Measurements from ENCODE around the gene FATE1.

The FATE1 gene, protein sequence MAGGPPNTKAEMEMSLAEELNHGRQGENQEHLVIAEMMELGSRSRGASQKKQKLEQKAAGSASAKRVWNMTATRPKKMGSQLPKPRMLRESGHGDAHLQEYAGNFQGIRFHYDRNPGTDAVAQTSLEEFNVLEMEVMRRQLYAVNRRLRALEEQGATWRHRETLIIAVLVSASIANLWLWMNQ

DNA sequence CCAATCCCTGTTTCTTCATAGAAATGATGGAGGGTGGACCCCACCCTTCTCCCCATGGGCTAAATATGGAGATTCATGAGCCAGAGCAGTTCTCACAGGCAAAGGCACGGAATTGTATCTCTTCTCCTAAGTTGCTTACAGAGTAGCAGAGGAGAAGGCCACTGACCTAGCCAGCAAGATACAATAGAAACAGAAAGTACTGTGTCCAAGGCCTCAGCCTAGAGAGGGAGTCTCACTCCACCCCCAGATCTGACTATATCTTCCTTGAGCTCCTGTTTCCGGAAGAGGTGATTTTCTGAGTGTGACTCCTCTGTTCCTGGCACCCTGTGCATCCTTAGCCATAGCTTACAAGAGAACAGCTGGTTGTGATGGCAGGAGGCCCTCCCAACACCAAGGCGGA lies at the start of gene FATE1:
TSS of gene FATE1 (plus strand) at position 284 of the 400 bp plus-strand sequence. CDS start at position 369, 85 bp downstream.
- DNase-seq = no peak

DNA sequence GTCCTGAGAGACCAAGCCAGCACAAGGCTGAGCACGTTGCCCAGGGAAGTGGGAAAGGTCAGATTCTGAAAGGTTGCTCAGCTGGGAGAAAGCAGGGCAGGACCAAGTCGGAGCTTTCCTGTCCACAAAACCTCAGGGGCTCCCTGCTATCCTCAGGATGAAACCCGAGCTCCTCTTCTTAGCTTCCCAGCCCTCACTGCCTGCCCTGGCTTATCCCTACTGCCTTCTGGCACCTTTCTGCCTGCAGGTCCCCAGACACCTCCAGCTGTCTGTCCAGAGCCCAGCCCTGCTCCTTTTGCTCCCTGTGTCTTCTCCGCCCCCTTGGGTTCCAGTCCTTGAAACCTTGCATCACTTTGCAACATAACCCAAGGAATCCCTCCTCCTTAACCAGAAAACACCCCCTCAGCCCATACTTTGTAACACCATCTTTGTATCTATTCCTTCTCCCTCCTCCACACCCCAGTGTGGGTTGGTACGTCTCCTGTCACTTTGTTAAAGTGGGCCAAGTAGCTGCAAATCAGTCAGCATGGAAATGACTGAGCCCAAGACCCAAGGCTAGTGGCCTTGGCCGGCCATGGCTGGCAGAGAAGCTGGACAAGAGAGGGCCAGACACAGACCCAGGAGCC lies 40.6 kb upstream of the FATE1 start:
- no peak for DNase-seq

DNA sequence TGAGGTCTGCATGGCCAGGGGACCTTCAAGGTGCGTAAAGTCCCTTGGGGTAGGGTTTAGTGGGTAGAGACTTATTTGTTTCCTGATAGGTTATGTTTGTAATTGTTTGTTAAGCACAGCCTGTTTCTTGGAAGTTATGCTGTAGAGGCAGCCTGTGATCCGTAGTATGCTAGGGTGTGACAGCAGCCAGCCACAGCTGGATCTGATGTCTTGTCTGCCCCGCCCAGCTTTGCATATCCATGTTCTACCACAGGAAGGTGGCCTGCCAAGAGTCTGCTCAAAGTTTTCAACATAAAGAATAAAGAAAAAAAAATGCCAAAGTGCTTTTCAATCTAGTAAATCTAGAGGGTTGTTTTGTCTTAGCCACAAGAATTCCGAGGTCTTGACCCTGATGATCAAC lies 39.6 kb upstream of the FATE1 start:
- DNase-seq = no peak

DNA sequence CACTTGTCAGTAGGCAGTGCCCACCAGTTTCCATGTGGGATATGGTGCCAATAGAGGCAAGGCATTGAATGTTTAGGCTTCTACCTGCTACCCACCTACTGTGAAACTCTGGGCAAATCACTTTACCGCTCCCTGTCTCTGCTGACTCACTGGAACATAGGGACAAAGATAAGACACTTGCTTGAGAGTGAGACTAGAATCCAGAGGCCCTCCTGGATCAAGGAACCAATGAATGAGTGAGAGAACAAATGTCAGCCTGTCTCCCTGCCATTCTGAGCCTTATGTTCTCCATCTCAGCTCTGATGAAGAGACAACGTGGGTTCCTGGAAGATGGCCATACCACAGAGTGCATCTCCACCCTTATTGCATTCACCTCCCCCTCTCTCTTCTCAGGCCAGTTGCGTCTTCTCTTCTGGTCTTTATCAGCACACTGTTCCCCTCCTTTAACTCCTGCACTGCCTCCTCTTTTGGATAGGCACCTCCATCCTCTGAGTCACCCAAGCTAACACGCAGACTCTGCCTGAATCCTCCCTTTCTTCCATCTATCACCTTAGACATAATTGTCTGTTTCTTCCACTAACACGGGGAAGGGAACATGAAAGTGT lies 35.9 kb upstream of the FATE1 start:
- DNase-seq = no peak

DNA sequence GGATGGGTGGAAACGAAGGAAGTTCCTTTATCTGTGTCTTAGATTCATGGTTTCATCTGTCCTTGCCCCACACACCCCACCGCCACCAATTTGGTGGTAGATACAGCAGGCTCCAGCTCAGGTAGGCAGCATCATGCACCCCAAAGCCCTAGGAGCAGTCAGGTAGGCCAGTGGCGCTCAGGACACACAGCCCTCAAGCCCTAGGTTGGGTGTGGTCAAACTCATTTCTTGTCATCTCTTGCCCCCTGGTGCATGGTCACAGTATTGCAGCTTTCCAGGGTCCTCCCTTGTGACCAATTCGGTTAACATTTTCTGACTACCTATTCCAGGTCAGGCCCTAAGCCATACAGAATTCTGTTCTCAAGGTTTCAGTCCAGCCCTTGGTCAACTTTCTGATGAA lies 35.0 kb upstream of the FATE1 start:
- peak; percentile 14 for DNase-seq

DNA sequence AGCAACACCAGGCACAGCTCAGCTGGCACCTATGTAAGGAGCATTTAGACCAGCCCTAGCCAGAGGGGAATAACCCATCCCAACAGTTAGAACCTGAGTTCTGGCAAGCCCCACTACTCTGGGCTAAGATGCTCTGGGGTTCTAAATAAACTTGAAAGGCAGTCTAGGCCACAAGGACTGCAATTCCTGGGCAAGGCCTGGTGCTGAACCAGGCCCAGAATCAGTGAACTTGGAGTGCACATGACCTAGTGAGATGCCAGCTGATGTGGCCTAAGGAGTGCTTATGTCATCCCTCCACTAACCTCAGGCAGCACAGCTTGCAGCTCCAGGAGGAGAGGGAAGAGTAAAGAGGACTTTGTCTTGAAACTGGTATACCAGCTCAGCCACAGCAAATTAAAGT lies 28.2 kb upstream of the FATE1 start:
- DNase-seq = no peak

DNA sequence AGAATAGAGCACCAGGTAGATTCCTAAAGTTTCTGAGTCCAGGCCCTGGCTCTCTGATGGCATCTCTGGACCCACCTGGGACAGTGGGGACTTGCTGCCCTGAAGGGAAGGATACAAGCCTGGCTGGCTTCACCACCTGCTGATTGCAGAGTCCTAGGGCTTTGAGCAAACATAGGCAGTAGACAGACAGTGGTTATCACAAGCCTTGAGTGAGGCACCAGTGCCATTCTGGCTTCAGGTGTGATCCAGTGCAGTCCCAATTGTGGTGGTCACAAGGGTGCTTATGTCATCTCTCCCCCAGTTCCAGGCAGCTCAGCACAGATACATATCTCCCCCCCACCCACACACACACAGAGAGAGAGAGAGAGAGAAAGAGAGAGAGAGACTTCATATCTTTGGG lies 27.1 kb upstream of the FATE1 start:
- no peak for DNase-seq

DNA sequence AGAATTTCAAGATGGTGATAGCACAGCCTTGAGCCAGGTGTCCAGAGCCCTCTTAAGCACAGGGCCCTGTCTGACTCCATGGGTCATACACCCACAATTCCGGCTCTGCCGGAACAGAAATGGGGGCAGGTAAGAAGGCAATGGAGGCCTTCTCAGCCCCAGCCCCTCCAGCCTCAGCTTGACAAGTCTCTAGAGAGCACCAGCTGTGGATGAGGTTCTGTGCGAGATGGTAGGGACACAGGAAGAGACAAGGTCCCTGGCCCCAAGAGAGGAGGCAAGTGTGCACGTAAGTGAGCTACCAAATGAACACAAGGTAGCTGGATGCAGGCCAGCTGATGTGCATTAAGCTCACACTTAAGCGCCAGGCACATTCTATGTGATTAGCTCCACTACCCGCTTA lies 23.0 kb upstream of the FATE1 start:
- DNase-seq = no peak

DNA sequence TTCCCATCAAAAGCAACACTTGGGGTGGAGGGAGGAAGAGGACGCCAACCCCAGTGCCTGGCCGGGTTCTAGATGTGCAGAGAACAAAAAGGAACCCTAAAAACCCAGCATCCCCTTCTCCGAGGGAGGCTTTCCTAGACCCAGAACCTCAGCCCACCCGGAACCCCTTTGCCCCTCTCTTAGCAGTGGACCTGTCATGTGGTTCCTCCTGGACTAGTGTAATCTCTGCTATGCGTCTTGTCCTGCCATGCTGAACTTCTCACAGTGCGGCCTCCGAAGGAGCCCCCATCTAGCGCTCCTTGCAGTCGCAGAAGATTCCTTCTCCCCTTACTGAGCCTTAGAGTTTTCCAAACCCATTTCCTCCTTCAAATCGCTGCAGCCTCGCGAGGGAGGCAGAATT lies 21.7 kb upstream of the FATE1 start:
- DNase-seq = no peak

DNA sequence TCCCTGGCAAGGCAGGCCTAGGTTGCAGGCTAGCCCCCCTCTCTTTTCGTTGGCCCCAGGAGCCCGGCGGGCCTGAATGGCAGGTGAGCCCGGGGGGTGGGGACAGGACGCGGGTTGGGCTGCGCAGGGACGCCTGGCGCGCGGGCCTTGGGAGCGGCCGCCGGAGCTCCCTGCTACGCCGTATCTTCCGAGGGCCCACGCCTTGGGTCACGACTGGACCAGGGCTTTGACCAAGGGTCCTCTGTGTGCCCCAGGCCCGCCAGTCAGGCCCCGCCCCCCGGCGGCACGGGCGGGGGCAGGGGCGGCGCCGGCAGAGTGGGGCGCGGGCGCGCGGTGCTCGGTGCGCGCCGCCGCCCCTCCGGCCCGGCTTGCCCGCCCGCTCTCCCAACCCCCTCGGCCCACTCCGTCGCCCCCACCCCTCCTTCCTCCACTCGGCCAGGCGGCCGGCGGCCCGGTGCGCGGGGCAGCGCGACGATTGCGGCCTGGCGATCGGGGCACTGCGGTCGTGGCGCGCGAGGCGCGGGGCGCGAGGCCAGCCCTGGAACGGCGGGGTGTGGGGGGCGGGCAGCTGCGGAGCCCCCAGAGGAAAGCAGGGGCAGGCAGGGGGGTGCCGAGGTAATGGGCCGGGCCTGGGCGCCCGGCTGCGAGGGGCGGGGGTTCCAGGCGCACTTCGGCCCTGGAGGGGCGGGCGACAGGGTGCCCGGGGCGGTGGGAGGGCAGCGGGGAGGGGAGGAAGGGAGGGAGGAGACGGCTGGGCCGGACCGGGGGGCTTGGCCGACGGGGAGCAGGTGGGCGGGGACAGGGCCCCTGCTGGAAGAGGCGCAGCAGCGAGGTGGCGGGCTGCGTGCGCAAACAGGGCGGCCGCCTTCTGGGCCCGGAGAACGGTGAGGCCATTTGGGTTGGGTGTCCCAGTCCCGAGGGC lies 20.9 kb upstream of the FATE1 start, which contains the start of gene PRRG3:
TSS of gene PRRG3 (plus strand) at position 798 of the 922 bp plus-strand sequence. CDS start 3,357 bp downstream, outside the sequence.
- DNase-seq = no peak

DNA sequence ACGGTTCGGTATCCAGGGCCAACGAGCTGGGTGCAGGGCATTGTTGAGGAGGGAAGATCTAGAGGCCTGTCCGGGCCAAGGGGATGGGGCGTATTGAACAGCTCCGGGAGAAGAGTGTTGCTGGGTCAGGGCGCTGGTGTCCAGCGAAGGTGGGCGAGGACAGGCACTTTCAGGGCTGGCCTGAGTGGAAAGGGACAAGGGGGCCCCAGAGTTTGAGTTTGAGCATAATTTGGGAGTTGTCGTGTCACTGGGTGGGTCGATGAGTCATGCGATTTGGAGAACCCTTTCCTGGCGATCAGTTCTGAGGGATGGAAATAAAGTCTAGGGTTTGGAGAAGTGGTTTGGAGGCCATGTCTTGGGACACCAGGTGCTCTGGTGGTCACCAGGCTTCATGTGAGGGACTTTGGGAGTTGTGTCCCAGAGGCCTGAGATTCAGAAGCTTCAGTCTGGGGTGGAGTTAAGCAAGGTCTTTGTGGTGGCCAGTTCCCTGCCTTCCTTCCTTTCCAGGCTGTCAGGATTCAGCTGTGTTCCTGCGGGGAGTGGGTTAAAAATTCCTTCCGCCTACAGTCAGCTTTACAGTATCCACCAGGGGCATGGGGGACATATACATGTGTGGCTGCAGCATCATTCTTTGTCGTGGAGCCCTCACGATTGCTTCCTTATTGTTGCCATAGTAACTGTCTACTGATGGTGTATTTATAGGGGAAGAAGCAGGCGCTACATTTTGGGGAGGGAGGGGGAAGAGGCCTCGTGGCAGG lies 20.1 kb upstream of the FATE1 start:
- no peak for DNase-seq

DNA sequence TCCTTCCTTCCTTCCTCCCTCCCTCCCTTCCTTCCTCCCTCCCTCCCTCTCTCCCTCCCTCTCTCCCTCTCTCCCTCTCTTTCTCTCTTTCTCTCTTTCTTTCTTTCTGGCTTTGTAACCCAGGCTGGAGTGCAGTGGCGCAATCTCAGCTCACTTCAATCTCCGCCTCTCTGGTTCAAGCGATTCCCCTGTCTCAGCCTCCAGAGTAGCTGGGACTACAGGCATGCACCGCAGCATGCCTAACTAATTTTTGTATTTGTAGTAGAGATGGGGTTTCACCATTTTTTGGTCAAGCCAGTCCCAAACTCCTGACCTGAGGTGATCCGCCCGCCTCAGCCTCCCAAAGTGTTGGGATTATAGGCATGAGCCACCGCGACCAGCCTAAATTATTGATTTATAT lies 18.8 kb upstream of the FATE1 start:
- peak; percentile 5 for DNase-seq

DNA sequence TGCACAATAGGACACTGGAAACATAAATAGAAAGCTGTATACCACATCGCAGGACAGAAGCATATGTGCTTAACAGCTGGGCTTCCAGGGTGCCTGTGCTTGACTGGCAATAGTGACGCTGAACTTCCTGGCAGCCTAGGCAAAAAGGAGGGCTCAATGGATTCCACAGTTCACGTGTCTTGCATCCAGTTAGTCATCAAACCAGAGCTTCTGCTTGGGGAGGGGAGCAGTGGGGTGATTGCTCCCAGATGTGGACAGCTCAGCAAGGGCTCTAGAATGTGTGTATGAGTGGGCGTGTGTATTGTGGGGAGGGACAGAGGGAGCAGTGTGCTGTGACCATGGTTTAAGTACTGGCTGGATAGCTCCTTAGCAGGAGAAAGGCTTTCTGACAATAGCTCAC lies 18.3 kb upstream of the FATE1 start:
- DNase-seq = peak; percentile 92

DNA sequence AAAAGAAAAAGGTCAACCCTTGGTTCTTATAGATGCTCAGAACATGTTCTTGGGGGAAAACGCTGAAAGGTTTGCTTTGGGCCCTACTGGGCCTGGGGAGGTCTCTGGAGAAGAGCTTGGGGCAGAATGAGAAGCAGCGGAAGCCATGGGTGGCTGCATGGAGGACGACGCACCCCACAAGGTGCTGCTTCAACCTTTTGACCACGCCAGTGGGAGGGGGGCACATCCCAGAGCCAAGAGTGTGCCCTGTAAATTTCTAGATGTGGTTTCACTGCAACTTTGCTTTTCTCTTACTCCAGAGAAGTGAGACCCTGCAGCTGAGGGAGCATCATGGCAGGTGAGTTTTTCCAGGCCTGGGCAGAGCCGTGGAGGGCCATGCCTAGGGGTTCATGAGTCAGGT lies 17.4 kb upstream of the FATE1 start:
- no peak for DNase-seq

DNA sequence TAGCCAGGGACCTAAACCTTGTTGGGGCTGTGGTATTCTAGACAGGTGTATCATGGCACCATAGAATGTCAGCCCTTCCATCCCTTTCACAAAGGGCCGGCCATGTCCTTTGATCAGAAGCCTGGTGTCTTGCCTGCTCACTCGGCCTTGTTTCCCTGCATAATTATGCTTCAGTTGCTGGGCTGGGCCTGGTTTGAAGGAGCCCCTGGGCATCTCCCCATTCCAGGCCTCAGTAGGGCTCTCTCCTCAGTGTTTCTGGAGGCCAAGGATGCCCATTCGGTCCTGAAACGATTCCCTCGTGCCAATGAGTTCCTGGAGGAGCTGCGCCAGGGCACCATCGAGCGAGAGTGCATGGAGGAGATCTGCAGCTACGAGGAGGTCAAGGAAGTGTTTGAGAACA lies 16.1 kb upstream of the FATE1 start:
- no peak for DNase-seq

DNA sequence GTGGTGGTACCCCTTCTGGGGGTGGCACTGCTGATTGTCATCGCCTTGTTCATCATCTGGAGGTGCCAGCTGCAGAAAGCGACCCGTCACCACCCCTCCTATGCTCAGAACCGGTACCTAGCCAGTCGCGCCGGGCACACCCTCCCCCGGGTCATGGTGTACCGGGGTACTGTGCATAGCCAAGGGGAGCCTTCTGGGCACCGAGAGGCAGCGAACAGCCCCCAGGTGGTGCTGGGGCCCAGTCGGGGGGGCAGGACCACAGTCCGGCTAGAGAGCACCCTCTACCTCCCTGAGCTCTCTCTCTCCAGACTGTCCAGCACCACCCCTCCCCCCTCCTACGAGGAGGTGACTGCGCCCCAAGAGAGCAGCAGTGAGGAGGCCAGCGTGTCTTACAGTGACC lies 15.3 kb upstream of the FATE1 start:
- DNase-seq = no peak

DNA sequence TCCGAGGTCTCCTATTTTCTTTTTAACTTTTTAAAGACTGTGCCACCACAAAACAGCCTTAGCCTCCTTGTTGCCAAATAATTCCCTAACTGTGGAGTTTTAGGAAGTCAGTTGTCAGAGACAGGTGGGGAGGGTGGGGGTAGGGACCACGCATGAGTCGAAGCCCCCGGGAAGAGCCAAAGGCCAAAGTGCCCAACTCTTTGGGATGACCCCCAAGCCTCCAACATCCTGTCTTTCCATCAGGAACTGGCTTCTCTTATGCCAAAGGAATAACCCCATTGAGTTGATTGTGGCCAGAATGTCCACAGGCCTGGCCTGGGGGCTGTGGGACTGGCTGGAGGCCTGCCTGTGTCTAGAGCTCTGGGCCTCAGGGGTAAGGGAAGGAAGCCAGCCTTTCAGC lies 14.8 kb upstream of the FATE1 start:
- no peak for DNase-seq

DNA sequence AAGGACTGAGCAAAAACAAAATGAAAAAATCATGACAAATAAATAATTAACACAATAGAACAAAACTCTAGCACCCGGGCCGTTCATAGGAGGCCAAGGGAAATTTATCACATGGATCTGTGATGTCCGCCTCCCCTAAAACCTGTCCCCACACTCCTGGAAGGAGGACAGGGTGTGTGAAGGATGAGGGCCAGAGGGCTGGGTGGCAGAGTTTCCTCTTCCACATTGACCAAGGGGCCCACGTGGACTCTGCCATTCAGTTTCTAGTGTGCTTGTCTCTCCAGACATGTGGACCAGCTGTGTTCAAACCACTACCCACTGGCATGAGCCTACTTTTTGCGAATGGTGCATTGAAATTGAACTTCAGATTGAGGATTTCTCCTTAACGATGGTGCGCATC lies 14.3 kb upstream of the FATE1 start:
- DNase-seq = no peak

DNA sequence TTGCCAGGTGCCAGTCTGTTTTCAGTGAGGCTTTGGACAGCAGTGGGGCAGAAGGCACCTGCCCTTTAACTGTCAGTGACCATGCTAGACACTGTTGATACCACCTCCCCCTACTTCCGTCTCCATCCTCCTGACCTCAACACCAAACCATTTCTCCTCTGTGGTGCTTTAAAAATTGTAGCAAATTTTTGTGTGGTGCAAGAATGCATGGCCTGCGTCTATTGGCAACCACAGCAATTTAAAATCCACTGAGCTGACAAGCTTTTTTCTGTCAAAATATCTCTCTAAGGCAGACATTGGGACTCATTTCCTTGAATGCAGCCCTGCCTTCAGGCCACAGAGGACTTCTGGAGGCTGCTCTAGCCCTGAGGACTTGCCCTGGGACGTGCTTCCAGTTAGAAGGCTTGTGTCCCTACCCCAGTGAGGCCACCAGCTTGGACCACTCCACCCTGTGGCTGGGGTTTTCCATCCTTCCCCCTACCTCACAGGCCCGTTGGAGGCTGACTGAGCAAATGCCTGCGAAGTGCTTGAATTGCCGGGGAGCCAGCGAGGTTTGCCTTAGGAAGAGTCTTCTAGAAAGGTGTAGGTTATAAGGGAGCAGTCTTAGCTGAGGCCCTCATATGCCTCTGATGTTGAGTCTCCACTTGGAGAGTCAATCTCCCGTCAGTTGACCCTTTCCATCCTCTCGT lies 13.7 kb upstream of the FATE1 start:
- DNase-seq = peak; percentile 36

DNA sequence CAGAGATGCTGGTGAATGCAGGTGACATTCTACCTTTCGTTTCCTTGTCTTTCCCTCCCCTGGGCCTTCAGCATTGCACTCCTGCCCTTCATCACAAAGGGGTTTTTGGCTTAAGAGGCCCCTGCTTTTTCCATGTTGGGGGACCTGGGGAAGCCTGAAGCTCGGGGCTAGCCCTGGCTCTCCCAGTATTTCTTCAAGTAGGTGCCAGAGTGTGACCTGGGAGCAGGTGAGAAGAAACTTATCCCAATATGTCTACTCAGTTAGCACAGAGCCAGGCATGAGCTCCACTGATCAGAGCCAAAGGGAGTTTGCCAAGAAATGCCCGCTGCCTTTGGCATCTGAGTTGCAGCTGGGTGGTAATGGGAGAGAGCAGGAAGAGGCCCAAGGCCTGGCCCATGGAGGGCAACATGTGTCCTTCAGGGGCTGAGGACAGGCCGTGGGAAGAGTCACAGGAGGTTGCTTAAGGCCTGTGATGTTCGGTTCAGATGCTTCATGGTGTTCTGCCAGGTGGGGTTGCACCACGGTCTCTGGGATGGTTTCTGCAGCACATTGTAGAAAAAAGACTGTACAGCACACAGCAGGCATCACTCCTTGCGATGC lies 13.0 kb upstream of the FATE1 start:
- DNase-seq = no peak

DNA sequence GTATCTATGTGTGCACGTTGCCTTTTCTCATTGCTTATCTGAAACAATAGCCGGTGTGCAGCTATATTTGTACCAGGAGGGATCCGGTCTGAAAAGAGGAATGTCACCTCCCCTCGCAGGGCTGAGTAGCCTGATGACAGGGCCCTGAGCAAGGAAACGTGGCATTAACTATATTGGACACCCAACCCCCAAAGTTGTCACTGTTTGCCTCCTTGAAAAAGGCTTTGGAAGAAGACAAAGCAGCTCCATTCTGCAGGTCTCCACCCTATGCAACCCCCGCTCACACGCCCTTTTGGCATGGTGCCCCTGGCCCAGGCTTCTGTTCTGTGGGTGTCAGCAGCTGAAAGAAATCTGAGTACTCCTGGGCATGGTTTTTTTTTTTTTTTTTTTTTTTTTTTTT lies 12.3 kb upstream of the FATE1 start:
- DNase-seq = peak; percentile 33

Measured in fibroblast of upper back skin (primary cell).